GM19463 (cell line): ENCODE data around the gene PCCB.
A peak's percentile ranks its signal among the peaks of the same experiment; 100 is the strongest.
"Not testable (repeated sequence)": the region's sequence is repeated elsewhere in the genome, so short reads cannot be mapped to it uniquely, and the experiment has no call there.

Experiments
- ATAC-seq: cut with Tn5 transposase; IDR thresholded peaks from one replicate; pipeline ENCODE4 v1.9.1; 2021; ENCODE audit warnings: mild to moderate bottlenecking, moderate library complexity; ENCODE audit not compliant: unreplicated experiment

The PCCB gene

GRCh38 chr3:136311968-136312367, 61.8 kb downstream of the PCCB start:
- no peak for ATAC-seq

- ATAC-seq = no peak
Measured at GRCh38 chr3:136326316-136326715, 76.2 kb downstream of the PCCB start.

- no peak for ATAC-seq
Measured at GRCh38 chr3:136327671-136328070, 77.5 kb downstream of the PCCB start.

- no peak for ATAC-seq
Measured at GRCh38 chr3:136329593-136329992, 79.5 kb downstream of the PCCB start.

DNA sequence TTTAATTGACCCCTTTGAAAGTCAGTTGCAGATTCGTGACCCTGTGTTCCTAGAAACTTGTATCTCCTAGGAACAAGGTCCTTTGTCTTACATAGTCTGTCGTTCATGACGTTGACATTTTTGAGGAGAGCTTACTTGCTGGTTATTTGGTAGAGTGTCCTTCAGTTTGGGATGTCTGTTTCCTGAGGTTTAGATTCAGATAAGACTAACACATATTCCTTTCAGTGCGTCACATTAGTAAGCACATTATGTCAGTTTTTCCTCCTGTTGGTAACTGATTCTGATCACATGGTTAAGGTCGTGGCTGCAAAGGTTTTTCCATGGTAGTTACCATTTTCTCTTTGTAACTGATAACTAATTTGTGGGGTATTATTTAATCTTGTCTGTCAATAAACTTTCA, 80.8 kb downstream of the PCCB start:
- ATAC-seq = no peak

- peak; percentile 51 for ATAC-seq
Measured at GRCh38 chr3:136332302-136332701, 82.2 kb downstream of the PCCB start.

- ATAC-seq = peak; percentile 31
Measured at GRCh38 chr3:136332776-136333175, 82.6 kb downstream of the PCCB start.

- no peak for ATAC-seq
Measured at GRCh38 chr3:136334209-136334608, 84.1 kb downstream of the PCCB start.

- ATAC-seq = not testable (repeated sequence)
Measured at GRCh38 chr3:136334726-136335125, 84.6 kb downstream of the PCCB start.

GRCh38 chr3:136336329-136337100, 86.4 kb downstream of the PCCB start:
- no peak for ATAC-seq

DNA sequence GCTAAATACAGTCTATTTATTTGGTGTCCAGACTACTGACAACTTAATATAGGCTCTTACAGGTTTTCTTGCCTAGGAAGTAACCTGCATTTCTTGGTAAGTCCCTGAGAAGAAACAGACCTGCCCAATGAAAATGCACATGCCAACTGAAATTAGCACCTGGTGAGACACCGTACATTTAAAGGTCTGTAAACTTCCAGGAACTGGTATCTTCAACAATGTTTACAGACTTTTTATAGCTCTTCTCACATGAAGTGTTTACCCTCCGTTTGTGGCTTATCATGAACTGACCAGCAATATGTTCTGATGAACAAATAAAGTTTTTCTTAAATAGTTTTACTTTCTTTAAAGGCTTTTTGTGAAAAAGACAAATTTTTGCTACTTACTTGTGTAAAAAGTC, 93.3 kb downstream of the PCCB start:
- no peak for ATAC-seq

DNA sequence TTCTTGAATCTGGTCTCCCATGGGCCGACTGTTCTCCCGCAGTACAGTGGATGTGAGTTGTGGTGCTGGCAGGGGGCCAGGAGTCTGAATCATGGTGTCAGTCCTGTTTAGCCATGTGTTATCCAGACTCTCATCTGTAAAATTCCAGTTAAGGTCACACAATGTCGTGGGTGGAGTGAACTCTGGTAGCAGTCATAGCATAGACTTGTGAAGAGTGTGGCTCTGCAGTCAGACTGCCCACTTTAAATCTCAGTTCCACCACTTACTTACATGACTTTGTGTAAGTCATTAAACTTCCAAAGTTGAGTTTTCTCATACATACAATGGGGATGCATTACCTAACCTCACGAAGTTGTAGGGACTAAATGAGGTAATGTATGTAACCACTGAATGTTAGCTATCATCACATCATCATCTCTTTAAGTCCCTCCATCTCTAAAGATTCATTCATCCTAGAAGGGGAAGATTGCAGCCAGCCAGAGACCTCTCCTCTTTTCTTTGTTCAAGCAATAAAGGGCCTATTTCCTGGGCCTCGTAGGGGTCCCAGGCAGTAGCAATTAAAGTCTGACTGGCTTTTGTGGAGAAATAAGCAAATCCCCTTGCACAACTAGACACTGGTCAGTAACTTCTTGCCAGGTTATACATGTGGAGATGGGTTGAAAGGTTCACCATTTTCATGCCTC, 93.9 kb downstream of the PCCB start:
- ATAC-seq = no peak

DNA sequence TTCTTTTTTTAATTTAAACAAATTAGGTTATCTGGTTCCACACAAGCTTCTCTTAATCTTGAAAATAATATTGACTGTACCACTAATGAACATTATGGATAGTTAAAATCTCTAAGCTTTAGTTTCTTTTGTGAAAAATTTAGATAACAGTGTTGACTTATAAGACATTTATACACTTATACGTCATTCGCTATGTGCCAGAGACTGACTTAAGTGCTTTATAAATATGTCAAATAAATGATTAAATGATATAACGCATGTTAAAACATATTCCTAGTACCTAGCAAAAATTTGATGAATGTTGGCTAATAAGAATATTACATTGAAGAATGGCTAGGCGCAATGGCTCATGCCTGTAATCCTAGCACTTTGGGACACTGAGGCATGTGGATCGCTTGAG, 96.3 kb downstream of the PCCB start:
- no peak for ATAC-seq

DNA sequence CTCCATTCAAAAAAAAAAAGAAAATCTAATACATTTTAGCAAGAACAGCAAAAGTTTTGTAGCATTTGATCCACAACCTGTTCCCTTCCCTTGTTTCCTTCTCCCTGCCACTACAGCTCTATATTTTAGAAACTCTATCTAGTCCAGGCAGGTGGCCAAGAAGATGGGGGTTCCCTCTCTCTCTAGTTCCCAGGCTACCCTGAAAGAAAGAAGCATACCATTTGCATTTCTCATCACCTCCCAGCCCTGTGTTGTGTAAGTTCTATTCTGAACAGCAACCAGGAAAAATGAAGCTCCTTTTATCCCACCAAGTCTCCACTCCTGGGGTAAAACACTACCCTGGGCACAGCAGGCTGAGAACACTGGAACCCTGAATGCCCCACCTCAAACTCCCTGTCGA, 100.0 kb downstream of the PCCB start:
- ATAC-seq = no peak

DNA sequence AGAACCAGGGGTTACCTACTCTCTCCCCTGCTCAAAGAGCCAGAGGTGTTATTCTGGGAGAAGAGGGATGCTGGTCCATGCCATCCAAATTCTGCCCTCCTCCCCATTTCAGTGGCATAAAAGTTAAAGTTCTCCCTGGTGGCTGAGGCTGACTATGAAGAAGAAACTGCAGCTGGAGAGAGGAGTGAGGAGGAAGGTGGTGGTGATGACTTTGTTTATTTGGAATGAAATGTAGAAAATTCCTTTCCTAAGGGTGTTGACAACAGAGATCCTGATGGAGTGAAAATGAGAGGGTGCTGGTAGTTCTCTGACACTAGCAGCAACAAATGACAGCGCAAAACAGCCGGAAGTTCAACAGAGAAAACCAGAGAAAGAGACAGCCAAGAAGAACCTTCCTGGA, 100.4 kb downstream of the PCCB start:
- no peak for ATAC-seq

DNA sequence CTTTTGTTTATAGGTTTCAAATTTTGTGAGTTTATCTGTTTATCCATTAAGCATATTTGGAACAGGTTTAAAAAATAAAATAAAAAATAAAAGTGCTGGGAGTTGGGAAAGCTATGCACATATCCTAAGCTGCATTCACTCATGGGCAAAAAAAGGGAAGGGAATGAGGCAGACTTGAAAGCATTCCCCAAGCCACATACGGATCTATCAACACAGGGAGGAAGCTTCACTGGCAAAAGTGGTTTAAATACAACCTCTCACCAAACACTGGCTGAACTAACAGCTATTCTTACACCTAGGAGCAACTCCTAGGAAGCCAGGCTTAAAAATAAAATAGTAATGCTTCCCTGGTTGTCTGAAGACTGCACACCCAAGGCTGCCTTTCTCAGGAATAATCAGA, 101.2 kb downstream of the PCCB start:
- no peak for ATAC-seq

GRCh38 chr3:136351905-136352304, 101.8 kb downstream of the PCCB start:
- no peak for ATAC-seq

DNA sequence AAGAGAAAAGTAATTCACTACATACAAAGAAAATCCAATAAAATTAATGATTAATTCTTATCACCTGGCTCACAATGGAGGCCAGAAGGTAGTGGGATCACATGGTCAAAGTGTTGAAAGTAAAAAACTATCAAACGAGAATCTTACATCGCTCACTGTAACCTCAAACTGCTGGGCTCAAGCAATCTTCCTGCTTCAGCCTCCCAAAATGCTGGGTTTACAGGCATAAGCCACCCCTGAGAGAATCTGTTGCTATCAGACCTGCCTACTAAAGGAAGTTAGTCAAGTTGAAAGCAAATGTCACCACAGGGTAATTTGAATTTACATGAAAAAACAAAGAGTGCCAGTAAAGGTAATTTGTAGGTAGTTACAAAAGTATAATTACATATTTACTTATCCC, 103.3 kb downstream of the PCCB start:
- peak; percentile 47 for ATAC-seq

DNA sequence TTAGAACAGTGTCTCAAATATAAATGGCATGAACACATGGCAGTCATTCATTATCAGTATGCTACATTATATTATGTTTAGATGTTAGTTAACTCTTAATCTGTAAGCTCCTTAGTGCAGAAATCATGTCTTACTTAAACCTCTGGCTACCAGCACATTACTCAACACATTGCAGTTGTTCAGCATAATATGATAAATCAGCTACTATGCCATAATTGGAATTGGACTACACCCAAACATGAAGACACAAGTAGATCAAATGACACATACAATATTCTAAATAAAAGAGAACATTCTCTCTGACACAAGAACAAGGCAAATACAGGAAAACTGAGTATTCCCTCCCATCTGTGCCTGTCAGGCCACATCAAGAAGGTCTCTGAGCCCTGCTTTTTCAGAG, 116.1 kb downstream of the PCCB start:
- no peak for ATAC-seq

DNA sequence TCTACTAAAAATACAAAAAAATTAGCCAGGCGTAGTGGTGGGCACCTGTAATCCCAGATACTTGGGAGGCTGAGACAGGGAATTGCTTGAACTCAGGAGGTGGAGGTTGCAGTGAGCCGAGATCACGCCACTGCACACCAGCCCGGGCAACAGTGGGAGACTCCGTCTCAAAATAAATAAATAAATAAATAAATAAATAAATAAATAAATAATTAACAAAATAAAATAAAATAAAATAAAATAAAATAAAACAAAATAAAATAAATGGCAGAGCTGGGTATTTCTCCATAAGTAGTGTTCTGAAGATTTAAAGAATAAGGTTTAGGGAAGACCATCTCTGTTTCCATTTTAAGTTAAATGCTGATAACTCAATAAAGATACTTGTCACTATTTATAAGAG, 125.7 kb downstream of the PCCB start:
- ATAC-seq = not testable (repeated sequence)

GRCh38 chr3:136377508-136377907, 127.4 kb downstream of the PCCB start:
- no peak for ATAC-seq

GRCh38 chr3:136378011-136378410, 127.9 kb downstream of the PCCB start:
- ATAC-seq = no peak
